ENCODE measurements around the gene TMCO4. TPM values are rescaled to one million over a fixed set of nuclear protein-coding genes. Genes with fewer than 3 reads are reported as not detected.
A peak's percentile ranks its signal among the peaks of the same experiment; 100 is the strongest.

Gene TMCO4
- total RNA-seq, 1 donor, result 27.5 TPM

GRCh38 chr1:19662313-19662712 lies 137.4 kb downstream of the TMCO4 start:
- Histone ChIP-seq H2AFZ (ENCODE audit: low read length) (no peak overlapping the region), H3K27ac (ENCODE audit: low read depth, low read length) (no peak overlapping the region), H3K4me3 (ENCODE audit: insufficient read depth, low read length) (no peak overlapping the region), H4K20me1 (ENCODE audit: insufficient read depth, low read length) (peaks cover 3% of the 10 kb centered on the region), H3K36me3 (ENCODE audit: insufficient read depth, low read length) (no peaks in the 10 kb centered on the region), H3K9me3 (ENCODE audit: low read depth, low read length) (no peaks in the 10 kb centered on the region), H3K27me3 (ENCODE audit: insufficient read depth, low read length) (peaks cover 47% of the 10 kb centered on the region), H3K4me2 (ENCODE audit: insufficient read depth, low read length) (no peak overlapping the region), H3K79me2 (ENCODE audit: insufficient read depth, low read length) (no peaks in the 10 kb centered on the region), H3K4me1 (ENCODE audit: insufficient read depth, low read length) (peaks cover 10% of the 10 kb centered on the region)
- no peak for TF ChIP-seq CTCF (IDR thresholded peaks at IDR 0.05; ENCODE audit: extremely low read depth, low read depth, low read length)
- peak; percentile 62 for DNase-seq (ENCODE audit: insufficient read length, low spot score, missing footprints)

GRCh38 chr1:19661721-19662228 lies 137.9 kb downstream of the TMCO4 start:
- no peak overlapping the region for H2AFZ ChIP-seq (ENCODE audit: low read length)
- TF ChIP-seq CTCF (IDR thresholded peaks at IDR 0.05; ENCODE audit: extremely low read depth, low read depth, low read length), result peak; percentile 74
- H3K27me3 ChIP-seq (ENCODE audit: insufficient read depth, low read length), result peaks cover 45% of the 10 kb centered on the region
- H3K36me3 ChIP-seq (ENCODE audit: insufficient read depth, low read length), result no peaks in the 10 kb centered on the region
- H3K4me2 ChIP-seq (ENCODE audit: insufficient read depth, low read length), result no peak overlapping the region
- peak; percentile 89 for DNase-seq (ENCODE audit: insufficient read length, low spot score, missing footprints)
- peaks cover 3% of the 10 kb centered on the region for H4K20me1 ChIP-seq (ENCODE audit: insufficient read depth, low read length)
- H3K4me3 ChIP-seq (ENCODE audit: insufficient read depth, low read length), result no peak overlapping the region
- no peak overlapping the region for H3K27ac ChIP-seq (ENCODE audit: low read depth, low read length)
- H3K9me3 ChIP-seq (ENCODE audit: low read depth, low read length), result no peaks in the 10 kb centered on the region
- H3K79me2 ChIP-seq (ENCODE audit: insufficient read depth, low read length), result no peaks in the 10 kb centered on the region
- peaks cover 10% of the 10 kb centered on the region for H3K4me1 ChIP-seq (ENCODE audit: insufficient read depth, low read length)

- no peak overlapping the region for H2AFZ ChIP-seq (ENCODE audit: low read length)
- no peak for TF ChIP-seq CTCF (IDR thresholded peaks at IDR 0.05; ENCODE audit: extremely low read depth, low read depth, low read length)
- peaks cover 27% of the 10 kb centered on the region for H4K20me1 ChIP-seq (ENCODE audit: insufficient read depth, low read length)
- peak; percentile 14 for DNase-seq (ENCODE audit: insufficient read length, low spot score, missing footprints)
- no peak overlapping the region for H3K4me3 ChIP-seq (ENCODE audit: insufficient read depth, low read length)
- no peak overlapping the region for H3K27ac ChIP-seq (ENCODE audit: low read depth, low read length)
- H3K4me2 ChIP-seq (ENCODE audit: insufficient read depth, low read length), result no peak overlapping the region
- peaks cover 18% of the 10 kb centered on the region for H3K4me1 ChIP-seq (ENCODE audit: insufficient read depth, low read length)
- no peaks in the 10 kb centered on the region for H3K9me3 ChIP-seq (ENCODE audit: low read depth, low read length)
- H3K36me3 ChIP-seq (ENCODE audit: insufficient read depth, low read length), result peaks cover 4% of the 10 kb centered on the region
- peaks cover 12% of the 10 kb centered on the region for H3K27me3 ChIP-seq (ENCODE audit: insufficient read depth, low read length)
- peaks cover 27% of the 10 kb centered on the region for H3K79me2 ChIP-seq (ENCODE audit: insufficient read depth, low read length)
Observed at GRCh38 chr1:19658186-19658585, 141.5 kb downstream of the TMCO4 start.

GRCh38 chr1:19657511-19657910 lies 142.2 kb downstream of the TMCO4 start:
- Histone ChIP-seq H4K20me1 (ENCODE audit: insufficient read depth, low read length) (peaks cover 24% of the 10 kb centered on the region), H3K4me2 (ENCODE audit: insufficient read depth, low read length) (no peak overlapping the region), H3K4me3 (ENCODE audit: insufficient read depth, low read length) (no peak overlapping the region), H2AFZ (ENCODE audit: low read length) (no peak overlapping the region), H3K36me3 (ENCODE audit: insufficient read depth, low read length) (peaks cover 4% of the 10 kb centered on the region), H3K4me1 (ENCODE audit: insufficient read depth, low read length) (peaks cover 19% of the 10 kb centered on the region), H3K27ac (ENCODE audit: low read depth, low read length) (no peak overlapping the region), H3K79me2 (ENCODE audit: insufficient read depth, low read length) (peaks cover 29% of the 10 kb centered on the region), H3K27me3 (ENCODE audit: insufficient read depth, low read length) (peaks cover 7% of the 10 kb centered on the region), H3K9me3 (ENCODE audit: low read depth, low read length) (no peaks in the 10 kb centered on the region)
- peak; percentile 45 for DNase-seq (ENCODE audit: insufficient read length, low spot score, missing footprints)
- TF ChIP-seq CTCF (IDR thresholded peaks at IDR 0.05; ENCODE audit: extremely low read depth, low read depth, low read length), result no peak

Measured in osteoblast (primary cell).